ENCODE measurements around the gene GALM.

GALM gene

DNA sequence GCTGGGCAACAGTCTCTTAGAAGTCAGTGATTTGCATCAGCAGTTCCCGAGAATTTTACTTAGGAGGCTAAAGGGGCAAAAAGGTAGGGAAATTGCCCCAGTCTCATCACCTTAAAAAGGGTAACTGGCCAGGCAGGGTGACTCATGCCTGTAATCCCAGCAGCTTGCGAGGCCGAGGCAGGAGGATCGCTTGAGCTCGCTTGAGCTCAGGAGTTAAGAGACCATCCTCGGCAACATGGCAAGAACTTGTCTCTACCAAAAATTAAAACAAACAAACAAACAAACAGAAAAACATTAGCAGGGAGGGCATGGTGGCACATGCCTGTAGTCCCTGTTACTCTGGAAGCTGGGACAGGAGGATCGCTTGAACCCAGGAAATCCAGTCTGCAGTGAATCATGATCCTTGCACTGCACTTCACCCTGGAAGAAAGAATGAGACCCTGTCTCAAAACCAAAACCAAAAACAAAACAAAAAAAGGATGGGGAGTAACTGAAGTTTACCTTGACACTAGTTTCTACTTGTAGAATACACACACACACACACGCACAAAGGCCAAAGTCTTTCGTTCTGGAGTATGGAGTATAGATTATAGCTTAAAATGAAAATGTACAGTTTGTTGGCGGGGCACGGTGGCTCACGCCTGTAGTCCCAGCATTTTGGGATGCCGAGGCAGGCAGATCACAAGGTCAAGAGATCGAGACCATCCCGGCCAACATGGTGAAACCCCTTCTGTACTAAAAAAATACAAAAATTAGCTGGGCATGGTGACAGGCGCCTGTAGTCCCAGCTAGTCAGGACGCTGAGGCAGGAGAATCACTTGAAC, 109.4 kb downstream of the GALM start:
- DNase-seq (ENCODE audit: low read depth) = no peak

DNA sequence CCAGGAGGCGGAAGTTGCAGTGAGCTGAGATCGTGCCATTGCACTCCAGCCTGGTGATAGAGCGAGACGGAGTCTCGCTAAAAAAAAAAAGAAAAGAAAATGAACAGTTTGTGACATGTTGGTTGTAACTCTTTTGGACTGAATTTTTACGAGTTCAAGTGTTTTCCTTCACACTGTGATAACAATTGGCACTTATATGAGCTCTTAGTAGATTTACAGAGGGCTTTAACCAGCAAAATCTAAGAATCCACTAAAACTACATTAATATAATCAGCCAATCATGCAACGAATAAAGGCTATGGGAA, 110.0 kb downstream of the GALM start:
- DNase-seq (ENCODE audit: low read depth) = no peak

DNA sequence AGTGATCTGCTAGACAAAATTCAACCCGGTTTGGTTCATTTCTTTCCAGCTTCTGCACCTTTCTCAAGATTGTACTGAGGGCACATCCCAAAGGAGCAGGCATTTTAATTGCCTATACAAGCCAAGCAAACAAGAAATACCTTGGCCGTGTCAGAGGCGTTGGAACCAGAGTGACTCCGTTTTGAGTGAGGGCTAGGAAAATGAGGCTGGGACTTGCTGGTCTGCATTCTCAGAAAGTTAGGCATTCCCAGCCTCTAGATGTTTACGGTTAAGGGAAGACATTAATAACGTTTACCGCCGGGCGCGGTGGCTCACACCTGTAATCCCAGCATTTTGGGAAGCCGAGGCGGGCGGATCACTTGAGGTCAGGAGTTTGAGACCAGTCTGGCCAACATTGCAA, 110.6 kb downstream of the GALM start:
- no peak for DNase-seq (ENCODE audit: low read depth)

DNA sequence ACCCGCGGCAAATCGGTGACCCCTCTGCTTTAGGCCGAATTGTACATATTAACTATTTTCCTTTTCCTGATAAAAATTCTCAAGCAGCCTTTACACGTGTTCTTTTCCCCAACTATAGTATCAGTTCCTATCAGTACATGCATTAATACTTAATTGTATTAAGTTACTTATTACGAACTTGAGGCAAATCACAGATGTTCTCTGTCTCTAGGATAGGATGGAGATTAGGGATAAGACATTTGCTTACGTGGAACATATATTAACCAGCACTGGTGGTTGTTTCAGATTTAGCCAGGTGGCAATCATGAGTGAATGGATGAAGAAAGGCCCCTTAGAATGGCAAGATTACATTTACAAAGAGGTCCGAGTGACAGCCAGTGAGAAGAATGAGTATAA, 112.8 kb downstream of the GALM start:
- DNase-seq (ENCODE audit: low read depth) = no peak

DNA sequence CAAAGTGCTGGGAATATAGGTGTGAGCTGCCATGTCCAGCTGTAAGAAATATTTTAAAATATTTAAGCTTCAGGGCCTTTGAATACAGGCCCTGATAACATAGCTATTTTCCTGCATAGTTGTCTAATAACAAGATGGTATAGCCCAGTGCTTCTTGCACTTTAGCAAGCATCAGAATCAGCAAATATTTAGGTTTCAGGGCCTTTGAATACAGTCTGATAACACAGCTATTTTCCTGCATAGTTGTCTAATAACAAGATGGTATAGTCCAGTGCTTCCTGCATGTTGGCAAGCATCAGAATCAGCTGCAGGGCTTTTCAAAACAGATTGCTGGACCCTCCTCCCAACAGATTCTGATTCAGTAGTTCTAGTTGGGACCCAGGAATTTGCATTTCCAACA, 117.7 kb downstream of the GALM start:
- no peak for DNase-seq (ENCODE audit: low read depth)
